Ishikawa (cell line): ENCODE data around the gene SLAIN1.

Source experiments
- CREB1 ChIP-seq: IDR thresholded peaks from 2 replicates; pipeline ENCODE4 v1.6.1; 2012; ENCODE audit warnings: low read depth
- EGR1 ChIP-seq: IDR thresholded peaks from 2 replicates; pipeline ENCODE4 v1.6.1; 2012
- EP300 ChIP-seq: IDR thresholded peaks from 2 replicates; pipeline ENCODE4 v1.6.1; 2012; ENCODE audit warnings: borderline replicate concordance
- FOXM1 ChIP-seq: IDR thresholded peaks from 2 replicates; pipeline ENCODE4 v1.6.1; 2012; ENCODE audit warnings: low read depth, borderline replicate concordance
- NFIC ChIP-seq: IDR thresholded peaks from 2 replicates; pipeline ENCODE4 v1.6.1; 2012
- RAD21 ChIP-seq: IDR thresholded peaks from 2 replicates; pipeline ENCODE4 v1.6.1; 2012; ENCODE audit warnings: low read depth
- TAF1 ChIP-seq: IDR thresholded peaks from 2 replicates; pipeline ENCODE4 v1.6.1; 2012; ENCODE audit warnings: low read depth, mild to moderate bottlenecking
- TEAD4 ChIP-seq: IDR thresholded peaks from 2 replicates; pipeline ENCODE4 v1.6.1; 2012
- YY1 ChIP-seq: IDR thresholded peaks from 2 replicates; pipeline ENCODE4 v1.6.1; 2012; ENCODE audit warnings: low read depth
- ZBTB7A ChIP-seq: IDR thresholded peaks from 2 replicates; pipeline ENCODE4 v1.6.1; 2012; ENCODE audit warnings: low read depth
- TF ChIP-seq, protein P1 (sequence below): IDR thresholded peaks from 2 replicates; pipeline ENCODE4 v1.6.1; 2012; ENCODE audit warnings: low read depth, mild to moderate bottlenecking

DNA sequence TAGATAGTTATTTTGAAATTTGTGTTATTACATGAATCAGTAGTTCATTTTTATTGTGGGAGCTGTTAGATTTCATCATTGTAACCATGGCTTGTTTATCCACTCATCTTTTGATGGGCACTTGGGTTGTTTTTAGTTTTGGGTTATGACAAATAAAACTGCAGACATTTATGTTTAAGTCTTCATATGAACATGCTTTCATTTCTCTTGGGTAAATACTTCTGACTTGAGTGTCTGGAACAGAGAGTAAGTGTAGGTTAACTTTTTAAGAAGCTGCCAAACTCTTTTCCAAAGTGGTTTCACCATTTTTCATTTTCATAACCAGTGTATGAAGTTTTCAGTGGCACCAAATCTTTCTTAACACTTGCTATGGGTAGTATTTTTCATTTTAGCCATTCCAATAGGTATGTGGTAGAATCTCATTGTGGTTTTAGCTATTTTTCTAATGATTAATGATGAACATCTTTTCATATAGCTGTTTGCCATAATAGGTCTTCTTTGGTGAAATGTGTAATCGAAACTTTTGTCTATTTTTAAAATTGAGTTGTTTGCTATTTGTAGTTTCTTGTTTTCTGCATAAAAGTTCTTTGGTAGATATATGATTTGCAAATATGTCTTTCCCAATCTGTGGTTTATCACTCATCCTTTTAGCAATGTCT is 17.9 kb downstream of the SLAIN1 start:
- TF ChIP-seq NFIC (no peak), ZBTB7A (no peak), TAF1 (no peak), CREB1 (no peak), EP300 (no peak), YY1 (no peak), EGR1 (no peak), FOXM1 (no peak), RAD21 (no peak), TEAD4 (no peak)
- TF ChIP-seq, protein P1, sequence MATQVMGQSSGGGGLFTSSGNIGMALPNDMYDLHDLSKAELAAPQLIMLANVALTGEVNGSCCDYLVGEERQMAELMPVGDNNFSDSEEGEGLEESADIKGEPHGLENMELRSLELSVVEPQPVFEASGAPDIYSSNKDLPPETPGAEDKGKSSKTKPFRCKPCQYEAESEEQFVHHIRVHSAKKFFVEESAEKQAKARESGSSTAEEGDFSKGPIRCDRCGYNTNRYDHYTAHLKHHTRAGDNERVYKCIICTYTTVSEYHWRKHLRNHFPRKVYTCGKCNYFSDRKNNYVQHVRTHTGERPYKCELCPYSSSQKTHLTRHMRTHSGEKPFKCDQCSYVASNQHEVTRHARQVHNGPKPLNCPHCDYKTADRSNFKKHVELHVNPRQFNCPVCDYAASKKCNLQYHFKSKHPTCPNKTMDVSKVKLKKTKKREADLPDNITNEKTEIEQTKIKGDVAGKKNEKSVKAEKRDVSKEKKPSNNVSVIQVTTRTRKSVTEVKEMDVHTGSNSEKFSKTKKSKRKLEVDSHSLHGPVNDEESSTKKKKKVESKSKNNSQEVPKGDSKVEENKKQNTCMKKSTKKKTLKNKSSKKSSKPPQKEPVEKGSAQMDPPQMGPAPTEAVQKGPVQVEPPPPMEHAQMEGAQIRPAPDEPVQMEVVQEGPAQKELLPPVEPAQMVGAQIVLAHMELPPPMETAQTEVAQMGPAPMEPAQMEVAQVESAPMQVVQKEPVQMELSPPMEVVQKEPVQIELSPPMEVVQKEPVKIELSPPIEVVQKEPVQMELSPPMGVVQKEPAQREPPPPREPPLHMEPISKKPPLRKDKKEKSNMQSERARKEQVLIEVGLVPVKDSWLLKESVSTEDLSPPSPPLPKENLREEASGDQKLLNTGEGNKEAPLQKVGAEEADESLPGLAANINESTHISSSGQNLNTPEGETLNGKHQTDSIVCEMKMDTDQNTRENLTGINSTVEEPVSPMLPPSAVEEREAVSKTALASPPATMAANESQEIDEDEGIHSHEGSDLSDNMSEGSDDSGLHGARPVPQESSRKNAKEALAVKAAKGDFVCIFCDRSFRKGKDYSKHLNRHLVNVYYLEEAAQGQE: no peak
